Endothelial cell of umbilical vein (primary cell): Measurements from ENCODE around the gene SPAG7. TPM values are rescaled to one million over a fixed set of nuclear protein-coding genes. Genes with fewer than 3 reads are reported as not detected.

Experiments used
- BruUV-seq: library from RNA; stranded (reverse); fragments of 400-500 nt; replicated peaks from 2 replicates; lab custom pipeline; 2021; lab: Mats Ljungman, UMichigan
- CTCF ChIA-PET: fragments of 300-600, 350-600 bp; sonication (Branson Sonifier 250); formaldehyde crosslinking; loops from one replicate; lab custom pipeline; 2021; ENCODE audit warnings: antibody characterized with exemption, inconsistent platforms; lab: Charles Lee
- POLR2A ChIA-PET: fragments of 300-600, 350-600 bp; sonication (Branson Sonifier 250); formaldehyde crosslinking; loops from one replicate; lab custom pipeline; 2021; ENCODE audit warnings: antibody characterized with exemption, inconsistent platforms; lab: Charles Lee
- DNase-seq: peaks from one replicate; pipeline ENCODE4 v3.0.0-alpha.2; 2011; ENCODE audit warnings: low read depth, low spot score
- FAIRE-seq: peaks from 2 replicates; lab custom pipeline; 2011; peaks lifted over from hg19 to GRCh38; lab: Jason Lieb, UNC
- H2AFZ ChIP-seq: 2 replicates; pipeline ENCODE4 v1.6.0; 2012; ENCODE audit warnings: low read depth, low read length, control low read depth, inconsistent platforms
- H3K27ac ChIP-seq: 2 replicates; pipeline ENCODE4 v1.5.1; 2011; ENCODE audit warnings: low read depth, mild to moderate bottlenecking, control low read depth, low read length, moderate library complexity; ENCODE audit not compliant: insufficient read depth
- H3K27me3 ChIP-seq, 2 experiments: 2 replicates each; pipeline versions ENCODE4 v1.6.0 to v1.6.1; 2011; ENCODE audit warnings: low read length in 2 of 2, mixed read lengths in 1 of 2; ENCODE audit not compliant: control insufficient read depth in 2 of 2, insufficient read depth in 2 of 2
- H3K36me3 ChIP-seq, 2 experiments: 2 replicates in 1 of 2; 3 replicates in 1 of 2; pipeline ENCODE4 v1.5.1; 2011; ENCODE audit warnings: low read length in 2 of 2, mild to moderate bottlenecking in 1 of 2, moderate library complexity in 1 of 2; ENCODE audit not compliant: control insufficient read depth in 2 of 2, insufficient read depth in 2 of 2; ENCODE audit errors: extremely low read depth in 1 of 2
- H3K4me1 ChIP-seq: 3 replicates; pipeline ENCODE4 v1.5.1; 2011; ENCODE audit warnings: mild to moderate bottlenecking, low read length; ENCODE audit not compliant: control insufficient read depth, insufficient read depth; ENCODE audit errors: extremely low read depth
- H3K4me2 ChIP-seq: 2 replicates; pipeline ENCODE4 v1.6.1; 2011; ENCODE audit warnings: low read length, control low read depth, mixed read lengths; ENCODE audit not compliant: insufficient read depth
- H3K4me3 ChIP-seq, 3 experiments: fragments of 200-600 bp in 1 of 3; sonication (generic), shearing (Covaris generic) in 1 of 3; replicated peaks in 1 of 3; 2 replicates each; pipeline ENCODE4 v1.5.1; 2011 to 2016; ENCODE audit warnings: control low read depth in 3 of 3, low read length in 3 of 3, mild to moderate bottlenecking in 2 of 3, inconsistent platforms in 1 of 3, low read depth in 1 of 3, moderate library complexity in 1 of 3; ENCODE audit not compliant: insufficient read depth in 1 of 3
- H3K79me2 ChIP-seq: 2 replicates; pipeline ENCODE4 v1.6.0; 2012; ENCODE audit warnings: low read length, inconsistent platforms; ENCODE audit not compliant: control insufficient read depth, insufficient read depth
- H3K9ac ChIP-seq: replicated peaks from 2 replicates; pipeline ENCODE3; 2011; ENCODE audit warnings: low read length, control low read depth; ENCODE audit not compliant: insufficient read depth; ENCODE audit errors: extremely low read depth
- H3K9me1 ChIP-seq: replicated peaks from 3 replicates; pipeline ENCODE4 v1.6.0; 2011; ENCODE audit warnings: mild to moderate bottlenecking, low read length; ENCODE audit not compliant: control insufficient read depth, insufficient read depth; ENCODE audit errors: extremely low read depth
- H3K9me3 ChIP-seq: replicated peaks from 2 replicates; pipeline ENCODE4 v1.5.1; 2012; ENCODE audit warnings: low read length, inconsistent platforms; ENCODE audit not compliant: control insufficient read depth, insufficient read depth
- H4K20me1 ChIP-seq: replicated peaks from 2 replicates; pipeline ENCODE3; 2011; ENCODE audit warnings: mild to moderate bottlenecking, low read length; ENCODE audit not compliant: control insufficient read depth, insufficient read depth; ENCODE audit errors: extremely low read depth
- CTCF ChIP-seq, 2 donors: IDR thresholded peaks; 1 replicate in 1 of 2; 2 replicates in 1 of 2; pipeline ENCODE4 v1.5.1; 2011; ENCODE audit warnings: low read length in 2 of 2, mild to moderate bottlenecking in 2 of 2, moderate library complexity in 2 of 2, control low read depth in 1 of 2, inconsistent platforms in 1 of 2, low read depth in 1 of 2; ENCODE audit not compliant: insufficient read depth in 1 of 2; ENCODE audit errors: extremely low read depth in 1 of 2
- EZH2 ChIP-seq: IDR thresholded peaks from 2 replicates; pipeline ENCODE4 v1.6.1; 2012; ENCODE audit warnings: borderline replicate concordance, low read depth, mild to moderate bottlenecking, moderate library complexity, low read length, inconsistent platforms; ENCODE audit not compliant: severe bottlenecking
- GATA2 ChIP-seq: IDR thresholded peaks from 2 replicates; pipeline ENCODE4 v1.7.0; 2011; ENCODE audit warnings: low read depth, mild to moderate bottlenecking, moderate library complexity, mixed read lengths, low read length; ENCODE audit not compliant: insufficient read length, insufficient read depth
- MAX ChIP-seq: IDR thresholded peaks from 2 replicates; pipeline ENCODE4 v1.6.1; 2011; ENCODE audit not compliant: insufficient read depth, insufficient read length
- dilution Hi-C: fragments of 300-500 bp; cut with MboI; formaldehyde crosslinking; loops from one replicate; pipeline ENCODE4 v1.15.0; 2019; ENCODE audit warnings: low sequenced_read_pairs; ENCODE audit not compliant: extremely low pct_ligation_motif_present
- intact Hi-C: fragments of 100-400 bp; cut with micrococcal nuclease; formaldehyde crosslinking; loops from one replicate; pipeline ENCODE4 v1.10.0; 2022
- polyA plus RNA-seq, 4 experiments: library from polyadenylated mRNA; depleted of rRNA in 3 of 4; stranded (reverse) in 3 of 4; unstranded in 1 of 4; fragments of >200 nt; gene quantifications; 2 replicates each; pipeline versions ENCODE4 v1.2.1 to v1.2.3, GENCODE V29; 2011 to 2012; ENCODE audit warnings: missing spikeins in 1 of 4
- total RNA-seq: library from RNA; stranded (reverse); gene quantifications from 2 replicates; pipeline ENCODE4 v1.2.3, GENCODE V29; 2021

Gene SPAG7
- total and polyA plus RNA-seq, 2 donors (not counting 3 experiments of a cell fraction or from before 2014, with no cell fraction given): 68.6 to 75.2 TPM

DNA sequence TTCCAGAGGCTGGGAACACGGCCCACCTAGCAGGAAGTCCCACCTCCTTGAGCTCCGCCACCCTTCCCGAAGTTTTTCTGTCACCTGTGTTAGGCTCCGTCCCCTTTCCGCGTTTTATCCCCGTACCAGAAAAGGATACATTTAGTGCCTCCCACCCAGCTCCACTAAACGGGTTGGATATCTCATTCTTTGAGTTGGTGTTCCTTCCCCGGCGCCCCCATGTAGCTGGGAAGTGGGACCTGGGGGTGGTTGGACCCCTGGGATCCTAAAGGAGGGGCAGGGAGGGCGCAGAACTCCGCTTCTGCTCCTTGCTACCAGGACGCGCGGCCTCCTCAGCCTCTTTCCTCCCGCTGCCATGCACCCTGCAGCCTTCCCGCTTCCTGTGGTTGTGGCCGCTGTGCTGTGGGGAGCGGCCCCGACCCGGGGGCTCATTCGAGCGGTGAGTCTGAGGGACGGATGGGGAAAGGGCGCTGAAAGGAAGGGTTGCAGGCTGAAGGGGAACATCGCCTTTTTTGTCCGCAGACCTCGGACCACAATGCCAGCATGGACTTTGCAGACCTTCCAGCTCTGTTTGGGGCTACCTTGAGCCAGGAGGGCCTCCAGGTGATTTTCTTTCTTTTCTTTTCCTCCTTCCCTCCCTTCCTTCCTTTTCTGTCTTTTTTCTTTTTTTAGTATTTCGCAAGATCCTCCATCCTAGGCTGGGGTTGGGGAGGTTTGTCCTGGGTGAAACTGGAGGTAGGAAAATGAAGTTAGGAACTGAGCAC, 26.9 kb downstream of the SPAG7 start:
- dilution Hi-C loops (no loop called here), intact Hi-C loops (loop anchor here (1.0 to 2.0 kb wide), 4 partner anchors 8 to 58 kb away; partner anchors contain the start of genes CAMTA2, PFN1 and SPAG7)
- peaks cover 8 to 42% of the 10 kb centered on the region in 2 experiments for H3K36me3 ChIP-seq
- peak overlapping the region; percentile 42 to 77 (median 45) for H3K4me3 ChIP-seq
- no peaks in the 10 kb centered on the region for H3K9me1 ChIP-seq
- H3K4me1 ChIP-seq: peaks cover 29% of the 10 kb centered on the region
- no peaks in the 10 kb centered on the region for H3K27me3 ChIP-seq
- CTCF ChIA-PET: interaction anchor here (0.7 to 3.3 kb wide), 12 partner anchors 12 to 231 kb away, joined by 3 to 44 read pairs (median 4); partner anchors contain the start of genes CHRNE, INCA1, KIF1C and SPAG7
- POLR2A ChIA-PET: interaction anchor here (0.7 to 2.3 kb wide), 5 partner anchors 10 to 32 kb away, joined by 4 to 15 read pairs (median 4); partner anchors contain the start of genes ENO3 and SPAG7
- no peak for DNase-seq
- H3K27ac ChIP-seq: peak overlapping the region; percentile 81
- no peaks in the 10 kb centered on the region for H4K20me1 ChIP-seq
- TF ChIP-seq EZH2 (no peak), MAX (no peak), CTCF (IDR thresholded peaks at IDR 0.05; ENCODE audit: extremely low read depth in 1 of 2, insufficient read depth in 1 of 2, low read depth in 1 of 2, low read length in 2 of 2) (no peak), GATA2 (no peak)
- TSS peak; percentile 79 for BruUV-seq
- peak overlapping the region; percentile 70 for H3K4me2 ChIP-seq
- peak overlapping the region; percentile 88 for H3K9ac ChIP-seq
- FAIRE-seq: peak; percentile 49
- H3K79me2 ChIP-seq: peaks cover 67% of the 10 kb centered on the region
- H3K9me3 ChIP-seq: no peaks in the 10 kb centered on the region
- H2AFZ ChIP-seq: peak overlapping the region; percentile 38
